Activated CD4-positive, alpha-beta T cell treated with anti-CD3 and anti-CD28 coated beads for 4 hours (primary cell): ENCODE results near the gene HBS1L.

Source experiments
- DNase-seq, 2 donors: peaks; one replicate each; pipeline ENCODE4 v3.0.0-alpha.2; 2020

Gene HBS1L

DNA sequence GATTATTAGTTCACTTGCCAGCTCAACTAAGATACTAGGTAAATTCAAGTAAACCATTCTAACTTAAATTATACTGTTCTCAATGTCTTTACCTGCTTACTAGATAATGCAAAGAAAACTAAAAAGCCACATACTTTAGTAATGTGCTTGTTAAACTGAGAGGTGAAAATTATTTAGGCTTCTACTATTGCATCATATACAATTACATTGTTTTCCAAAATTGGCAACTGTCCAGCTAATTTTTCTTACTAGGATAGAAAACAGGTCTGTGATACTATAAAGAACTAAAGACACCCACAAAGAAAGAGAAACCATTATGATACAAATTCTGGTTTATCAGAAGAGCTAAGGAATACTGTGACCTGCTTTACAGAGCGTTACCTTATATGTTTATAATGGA, 59.1 kb downstream of the HBS1L start:
- no peak for DNase-seq

DNA sequence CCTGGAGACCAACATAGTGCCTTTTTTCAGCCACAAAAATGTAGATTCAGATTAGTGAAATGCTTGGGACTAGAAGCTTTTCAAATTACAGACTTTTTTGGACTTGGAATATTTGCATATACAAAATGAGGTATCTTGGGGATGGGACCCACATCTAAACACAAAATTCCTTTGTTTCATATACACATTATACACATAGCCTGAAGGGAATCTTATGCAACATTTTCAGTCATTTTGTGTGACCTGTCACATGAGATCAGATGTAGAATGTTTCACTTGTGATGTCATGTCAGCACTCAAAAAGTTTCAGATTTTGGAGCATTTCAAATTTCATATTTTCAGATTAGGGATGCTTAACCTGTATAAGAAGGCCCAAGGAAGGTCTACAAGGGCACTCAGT, 60.2 kb downstream of the HBS1L start:
- no peak for DNase-seq

- DNase-seq = no peak
Observed at GRCh38 chr6:134992155-134992554, 62.5 kb downstream of the HBS1L start.

GRCh38 chr6:134990262-134990661, 64.4 kb downstream of the HBS1L start:
- DNase-seq = no peak

- DNase-seq = no peak
Observed at GRCh38 chr6:134984821-134985220, 69.8 kb downstream of the HBS1L start.

GRCh38 chr6:134983823-134984222, 70.8 kb downstream of the HBS1L start:
- DNase-seq = no peak

DNA sequence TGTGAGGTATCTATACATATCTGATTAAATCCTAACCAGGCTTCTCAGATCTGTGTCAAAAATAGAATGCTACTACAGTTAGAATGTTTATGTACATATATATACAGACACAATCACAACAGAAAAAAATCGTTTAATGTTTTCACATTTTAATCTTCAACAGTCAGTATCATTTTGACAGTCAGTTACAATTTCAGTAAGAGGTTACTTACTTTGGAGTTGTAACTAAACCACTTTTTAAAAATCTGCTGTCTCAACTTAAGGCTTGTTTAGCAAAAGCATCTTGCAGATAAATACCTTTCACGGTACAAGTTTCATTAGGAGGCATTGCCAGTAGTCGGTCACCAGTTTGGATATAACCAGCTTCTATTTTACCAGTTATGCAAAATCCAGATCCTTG, 72.5 kb downstream of the HBS1L start:
- no peak for DNase-seq

DNA sequence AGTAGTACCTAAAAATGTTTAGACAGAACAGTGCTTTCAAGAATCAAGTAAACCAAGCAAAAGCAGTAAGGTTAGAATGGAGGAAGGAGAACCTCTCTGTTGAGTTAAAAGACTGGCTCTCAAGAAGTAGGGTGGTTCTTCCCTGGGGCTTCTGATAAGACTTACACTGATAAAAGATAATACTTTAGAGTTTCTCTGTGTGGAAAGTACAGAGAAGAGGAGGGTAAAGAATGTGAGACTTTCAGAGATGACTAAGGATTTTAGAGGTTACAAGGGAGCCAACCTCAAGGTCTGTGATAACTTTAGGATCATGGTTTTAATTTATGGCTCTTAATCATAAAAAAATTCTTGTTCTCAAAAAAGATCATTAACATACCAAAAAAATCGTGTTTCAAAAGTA, 73.8 kb downstream of the HBS1L start:
- DNase-seq = no peak

DNA sequence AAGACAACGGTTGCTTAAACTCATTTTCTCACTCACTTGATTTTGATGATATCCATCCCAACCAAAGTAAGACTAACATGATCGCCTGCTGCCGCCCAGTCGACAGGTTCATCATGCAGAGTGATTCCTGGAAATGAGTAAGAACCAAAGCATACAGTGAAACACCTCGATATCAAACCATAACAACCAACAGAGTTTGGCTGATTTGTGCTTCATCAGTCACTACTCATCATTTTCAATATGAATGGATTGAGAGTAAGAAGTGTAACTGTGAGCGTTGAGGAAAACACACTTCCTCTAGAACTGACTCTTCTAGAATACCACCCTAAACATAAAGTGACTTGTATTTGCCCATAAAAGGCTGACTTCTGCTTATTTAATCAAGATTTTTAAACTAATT, 75.5 kb downstream of the HBS1L start:
- DNase-seq = no peak

- no peak for DNase-seq
Observed at GRCh38 chr6:134974370-134974769, 80.3 kb downstream of the HBS1L start.

DNA sequence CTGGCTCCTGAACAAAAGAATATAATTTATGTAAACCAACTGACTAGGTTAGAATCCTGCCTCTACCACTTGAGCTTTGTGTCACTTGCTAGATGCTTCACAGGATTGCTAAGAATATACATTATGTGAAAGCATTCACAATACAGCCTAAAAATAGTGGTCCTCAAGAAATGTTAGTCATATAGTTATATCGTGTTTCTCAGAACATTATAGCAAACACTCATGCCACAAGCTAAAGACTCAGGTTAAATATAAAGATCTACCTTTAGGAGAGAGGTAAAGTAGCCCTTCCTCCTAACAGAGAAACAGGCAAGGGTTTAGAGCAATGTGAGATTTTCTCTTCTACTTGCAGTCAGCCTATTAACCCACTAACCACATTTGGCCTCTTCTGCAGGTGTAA, 86.9 kb downstream of the HBS1L start:
- no peak for DNase-seq

- no peak for DNase-seq
Observed at GRCh38 chr6:134964451-134965203, 90.0 kb downstream of the HBS1L start.

GRCh38 chr6:134962421-134962820, 92.2 kb downstream of the HBS1L start:
- no peak for DNase-seq

DNA sequence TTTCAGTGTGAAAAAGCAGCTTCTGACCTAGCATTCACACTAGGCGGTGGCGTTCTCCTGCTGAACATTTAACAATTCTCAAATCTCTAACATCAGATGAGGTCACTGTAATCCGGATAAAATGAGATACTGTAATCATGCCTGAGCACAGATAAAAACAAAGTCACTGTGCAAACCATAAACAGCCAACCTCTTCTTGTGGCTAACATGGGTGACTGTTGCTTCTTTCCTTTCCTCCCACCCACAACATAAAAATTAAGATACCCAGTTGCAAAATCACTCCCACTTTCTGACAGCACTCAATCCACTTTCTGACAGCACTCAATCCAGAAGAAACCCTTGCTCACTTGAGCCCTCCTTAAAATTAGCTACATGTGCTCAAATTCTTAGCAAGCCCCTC, 93.3 kb downstream of the HBS1L start:
- no peak for DNase-seq

DNA sequence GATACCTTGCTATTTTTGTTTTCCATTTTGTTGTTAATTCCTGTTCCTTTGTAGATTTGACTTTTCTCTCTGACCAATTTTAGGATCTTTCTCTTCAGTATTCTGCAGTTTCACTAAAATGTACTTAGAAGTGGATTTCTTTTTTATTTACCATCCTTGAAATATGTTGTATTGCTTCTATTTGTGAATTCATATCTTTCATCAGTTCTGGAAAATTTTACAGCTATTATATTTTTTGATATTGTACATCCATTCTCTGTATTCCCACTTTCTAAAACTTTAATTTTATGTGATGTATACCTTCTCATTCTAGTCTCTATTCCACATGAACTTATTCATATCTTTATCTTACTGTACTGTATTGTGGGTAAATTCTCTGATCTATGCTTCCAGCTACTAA, 95.0 kb downstream of the HBS1L start:
- DNase-seq = no peak

- DNase-seq = no peak
Observed at GRCh38 chr6:134956676-134957075, 97.9 kb downstream of the HBS1L start.

- no peak for DNase-seq
Observed at GRCh38 chr6:134956032-134956431, 98.6 kb downstream of the HBS1L start.

DNA sequence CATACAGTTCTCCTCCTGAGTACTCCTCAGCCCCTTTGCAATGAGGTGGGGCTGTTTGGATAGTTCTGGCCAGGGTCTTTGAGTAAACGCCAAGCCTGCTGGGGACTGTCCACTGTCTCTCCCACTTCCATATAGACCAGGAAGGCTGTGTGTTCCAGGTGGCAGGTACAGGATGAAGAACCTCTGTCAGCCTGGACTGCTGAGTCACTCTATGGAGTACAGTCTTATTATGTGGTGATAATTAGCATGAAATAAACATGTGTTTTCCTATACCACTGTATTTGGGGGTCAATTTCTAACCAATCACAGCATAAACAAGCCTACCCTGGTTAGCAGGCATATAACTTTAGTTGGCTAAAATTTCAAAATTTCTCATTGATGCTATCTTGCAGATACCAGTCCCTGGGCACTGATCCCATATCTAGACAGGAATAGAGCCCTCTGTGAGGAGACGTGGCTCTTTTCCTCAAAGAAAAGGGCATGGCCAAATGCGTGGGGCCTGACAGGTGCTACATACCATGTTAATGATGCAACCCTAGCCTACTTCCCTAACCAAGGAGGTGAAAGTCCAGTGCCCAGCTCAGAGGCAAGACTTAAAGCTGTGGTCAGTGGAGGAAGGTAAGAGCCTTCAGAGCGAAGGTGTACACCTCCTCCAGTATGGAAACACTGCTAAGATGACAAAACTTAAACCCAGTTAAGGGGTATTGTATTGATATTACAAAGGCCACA, 100.2 kb downstream of the HBS1L start:
- no peak for DNase-seq

DNA sequence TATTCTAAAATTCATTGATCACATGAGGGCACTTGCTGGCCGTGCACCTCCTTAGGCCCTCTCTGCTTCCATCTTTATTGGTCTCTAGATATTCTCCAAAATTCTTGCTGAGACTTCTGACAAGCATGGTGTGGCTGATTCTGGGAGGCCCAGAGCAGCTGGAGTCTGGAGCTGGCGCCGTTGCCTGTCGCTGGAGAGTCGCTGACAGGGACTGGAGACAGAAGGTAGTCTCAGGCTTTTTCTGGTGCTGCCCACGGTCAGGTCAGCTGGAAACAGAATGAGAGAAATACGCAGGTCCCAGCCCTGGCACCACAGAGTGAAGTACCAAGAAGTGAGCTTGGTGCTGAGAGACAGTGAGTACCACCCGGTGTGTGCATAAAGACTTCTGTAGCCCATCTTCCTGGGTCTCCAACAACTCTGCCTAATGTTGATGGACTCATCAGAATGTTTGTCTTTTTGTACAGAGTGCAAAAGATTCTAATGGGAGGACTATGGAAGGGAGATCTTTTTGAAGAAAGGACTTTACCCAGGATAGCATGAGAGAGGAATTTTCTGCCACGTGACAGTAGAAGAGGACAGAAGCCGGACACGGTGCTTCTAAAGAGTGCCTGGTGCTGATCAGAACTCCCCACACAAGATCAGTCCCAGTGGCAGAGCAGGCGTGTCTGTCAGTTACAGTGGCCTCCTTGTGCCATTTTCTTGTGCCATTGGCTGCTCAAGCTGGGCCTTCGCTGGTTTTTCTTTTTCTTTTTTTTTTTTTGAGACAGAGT, 102.9 kb downstream of the HBS1L start:
- no peak for DNase-seq

GRCh38 chr6:134950482-134950881, 104.1 kb downstream of the HBS1L start:
- DNase-seq = no peak

DNA sequence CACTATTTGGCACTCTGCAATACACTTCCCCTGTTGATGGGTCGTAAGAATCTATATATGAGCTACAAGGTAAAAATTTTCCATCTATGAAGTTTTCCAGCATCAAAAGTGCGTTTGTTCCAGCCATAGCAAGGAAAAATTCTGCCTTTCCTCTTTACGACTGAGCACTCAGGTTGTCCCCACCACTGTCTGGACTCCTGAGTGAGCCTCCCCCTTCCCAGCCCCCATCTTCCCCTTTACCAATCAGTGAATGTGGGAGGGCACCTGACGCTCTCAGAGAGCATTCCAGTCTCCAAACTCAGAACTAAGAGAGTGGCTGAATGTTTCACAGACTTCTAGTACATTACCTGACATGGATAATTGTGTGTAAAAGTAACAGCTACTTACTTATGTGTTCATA, 104.7 kb downstream of the HBS1L start, which contains the start of gene ALDH8A1:
Gene ALDH8A1, minus strand, starts transcription at position 175 of the 400 bp plus-strand sequence. Its CDS starts 48 bp downstream, at position 127.
- DNase-seq = no peak

DNA sequence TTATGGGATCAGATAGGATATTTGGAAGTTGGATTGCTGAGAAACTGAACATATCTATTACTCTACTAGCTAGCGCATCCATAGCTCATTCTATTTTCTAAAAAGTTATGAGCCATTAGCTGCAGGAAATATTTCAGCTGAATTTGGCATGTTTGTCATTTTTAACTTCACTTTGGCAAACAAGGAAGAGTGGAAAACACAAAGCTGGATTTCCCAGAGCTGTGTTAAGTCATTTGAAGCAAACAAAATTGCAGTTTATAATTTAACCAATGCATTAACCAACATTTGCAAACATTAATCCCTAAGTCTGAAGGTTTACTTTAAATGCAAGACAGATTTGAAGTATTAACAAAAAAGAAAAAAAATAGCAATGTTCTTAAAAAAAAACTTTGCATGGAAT, 105.9 kb downstream of the HBS1L start:
- no peak for DNase-seq

GRCh38 chr6:134948142-134948541, 106.5 kb downstream of the HBS1L start:
- no peak for DNase-seq

GRCh38 chr6:134945045-134945444, 109.6 kb downstream of the HBS1L start:
- no peak for DNase-seq
